ENCODE data around the gene NLGN1. TPM values are rescaled to one million over a fixed set of nuclear protein-coding genes. Genes with fewer than 3 reads are reported as not detected.

Gene NLGN1
- total RNA-seq, 3 donors from 2014 or later (not counting 1 experiment from before 2014, with no cell fraction given), result not detected

DNA sequence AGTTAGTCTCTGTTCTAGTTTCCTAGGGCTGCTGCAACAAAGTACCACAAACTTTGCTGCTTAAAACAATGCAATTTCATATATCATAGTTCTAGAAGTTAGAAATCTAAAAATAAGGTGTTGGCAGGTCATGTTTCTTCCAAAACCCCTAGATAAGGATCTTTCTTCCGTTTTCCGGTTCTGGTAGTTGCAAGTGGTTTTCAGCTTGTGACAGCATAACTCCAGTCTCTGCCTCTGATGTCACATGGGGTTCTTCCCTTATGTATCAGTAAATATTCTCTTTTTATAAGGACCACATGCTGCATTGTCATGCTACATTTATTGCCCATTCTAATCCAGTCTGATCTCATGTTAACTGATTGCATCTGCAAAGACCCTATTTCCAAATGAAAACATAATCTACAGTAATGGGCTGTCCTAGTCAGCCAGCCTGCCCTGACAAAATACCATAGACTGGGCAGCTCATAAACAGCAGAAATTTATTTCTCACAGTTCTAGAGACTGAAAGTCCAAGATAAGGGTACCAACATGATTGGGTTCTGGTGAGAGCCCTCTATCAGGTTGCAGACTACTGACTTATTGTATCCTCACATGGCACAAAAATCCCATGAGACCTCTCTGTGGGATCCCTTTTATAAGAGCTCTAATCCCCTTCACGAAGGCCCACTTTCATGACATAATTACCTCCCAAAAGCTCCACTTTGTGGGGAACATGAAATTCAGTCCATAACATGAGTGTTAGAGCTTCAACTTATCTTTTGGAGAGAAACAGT lies 819.6 kb downstream of the NLGN1 start:
- H3K4me1 ChIP-seq (ENCODE audit: control insufficient read depth, insufficient read depth, low read length), result no peaks in the 10 kb centered on the region
- intact Hi-C loops (cut with micrococcal nuclease), result no loop called here
- H3K27me3 Mint-ChIP-seq (ENCODE audit: low read depth in 2 of 2), result no peaks in the 10 kb centered on the region
- TF ChIP-seq, protein P1, sequence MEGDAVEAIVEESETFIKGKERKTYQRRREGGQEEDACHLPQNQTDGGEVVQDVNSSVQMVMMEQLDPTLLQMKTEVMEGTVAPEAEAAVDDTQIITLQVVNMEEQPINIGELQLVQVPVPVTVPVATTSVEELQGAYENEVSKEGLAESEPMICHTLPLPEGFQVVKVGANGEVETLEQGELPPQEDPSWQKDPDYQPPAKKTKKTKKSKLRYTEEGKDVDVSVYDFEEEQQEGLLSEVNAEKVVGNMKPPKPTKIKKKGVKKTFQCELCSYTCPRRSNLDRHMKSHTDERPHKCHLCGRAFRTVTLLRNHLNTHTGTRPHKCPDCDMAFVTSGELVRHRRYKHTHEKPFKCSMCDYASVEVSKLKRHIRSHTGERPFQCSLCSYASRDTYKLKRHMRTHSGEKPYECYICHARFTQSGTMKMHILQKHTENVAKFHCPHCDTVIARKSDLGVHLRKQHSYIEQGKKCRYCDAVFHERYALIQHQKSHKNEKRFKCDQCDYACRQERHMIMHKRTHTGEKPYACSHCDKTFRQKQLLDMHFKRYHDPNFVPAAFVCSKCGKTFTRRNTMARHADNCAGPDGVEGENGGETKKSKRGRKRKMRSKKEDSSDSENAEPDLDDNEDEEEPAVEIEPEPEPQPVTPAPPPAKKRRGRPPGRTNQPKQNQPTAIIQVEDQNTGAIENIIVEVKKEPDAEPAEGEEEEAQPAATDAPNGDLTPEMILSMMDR (IDR thresholded peaks at IDR 0.05), result no peak
- H3K9me3 Mint-ChIP-seq, result peaks cover 0 to 5% of the 10 kb centered on the region in 2 donors
- ATAC-seq, result peak in 1 of 3 donors; percentile 37
- H3K27ac Mint-ChIP-seq, result no peak overlapping the region
- WGBS (ENCODE audit: insufficient coverage), result 38% methylated on average over 3 of the region's 3 CpGs
- peaks cover 0 to 13% of the 10 kb centered on the region in 2 donors for H3K4me1 Mint-ChIP-seq
- H3K4me3 ChIP-seq (ENCODE audit: low read length), result no peak overlapping the region
- no peaks in the 10 kb centered on the region for H3K36me3 ChIP-seq (ENCODE audit: control insufficient read depth, insufficient read depth, low read length)
- no peaks in the 10 kb centered on the region for H3K27me3 ChIP-seq (ENCODE audit: control insufficient read depth, insufficient read depth, low read length)
- DNase-seq, result peak in 1 of 2 donors; percentile 6
- H3K27ac ChIP-seq (ENCODE audit: low read length), result no peak overlapping the region
- no peak overlapping the region for H3K4me3 Mint-ChIP-seq
- H3K9me3 ChIP-seq (ENCODE audit: control insufficient read depth, insufficient read depth, low read length), result no peaks in the 10 kb centered on the region
- H3K36me3 Mint-ChIP-seq, result no peaks in the 10 kb centered on the region

DNA sequence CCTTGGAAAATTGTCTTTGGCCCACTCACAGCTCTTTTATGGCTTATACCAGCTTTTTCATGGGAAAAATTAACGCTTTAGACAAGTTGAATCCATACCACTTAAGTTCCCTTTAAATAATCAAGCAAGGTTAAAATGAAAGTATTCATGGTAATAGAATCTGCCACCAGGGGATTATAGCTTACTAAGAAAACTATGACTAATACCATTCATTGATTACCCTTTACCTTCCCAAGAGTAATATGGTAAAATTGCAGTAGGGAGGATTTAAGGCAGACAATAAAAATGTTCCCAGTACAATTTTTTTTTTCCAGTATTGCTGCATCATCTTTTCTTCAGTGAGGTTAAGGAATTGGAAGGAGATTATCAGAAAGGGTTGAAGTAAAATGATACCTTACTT lies 820.5 kb downstream of the NLGN1 start:
- Mint-ChIP-seq H3K27ac (no peak overlapping the region), H3K27me3 (ENCODE audit: low read depth in 2 of 2) (no peaks in the 10 kb centered on the region), H3K36me3 (no peaks in the 10 kb centered on the region), H3K9me3 (peaks cover under 1 to 3% of the 10 kb centered on the region in 2 donors), H3K4me1 (peaks cover 0 to 13% of the 10 kb centered on the region in 2 donors), H3K4me3 (no peak overlapping the region)
- no peaks in the 10 kb centered on the region for H3K9me3 ChIP-seq (ENCODE audit: control insufficient read depth, insufficient read depth, low read length)
- no peaks in the 10 kb centered on the region for H3K27me3 ChIP-seq (ENCODE audit: control insufficient read depth, insufficient read depth, low read length)
- WGBS (ENCODE audit: insufficient coverage), result 50% methylated on average over 1 of the region's 1 CpG
- ATAC-seq (no peak), DNase-seq (no peak)
- TF ChIP-seq, protein P1 (IDR thresholded peaks at IDR 0.05), result no peak
- H3K27ac ChIP-seq (ENCODE audit: low read length), result no peak overlapping the region
- no peak overlapping the region for H3K4me3 ChIP-seq (ENCODE audit: low read length)
- H3K4me1 ChIP-seq (ENCODE audit: control insufficient read depth, insufficient read depth, low read length), result no peaks in the 10 kb centered on the region
- no peaks in the 10 kb centered on the region for H3K36me3 ChIP-seq (ENCODE audit: control insufficient read depth, insufficient read depth, low read length)
- intact Hi-C loops (cut with micrococcal nuclease), result no loop called here

DNA sequence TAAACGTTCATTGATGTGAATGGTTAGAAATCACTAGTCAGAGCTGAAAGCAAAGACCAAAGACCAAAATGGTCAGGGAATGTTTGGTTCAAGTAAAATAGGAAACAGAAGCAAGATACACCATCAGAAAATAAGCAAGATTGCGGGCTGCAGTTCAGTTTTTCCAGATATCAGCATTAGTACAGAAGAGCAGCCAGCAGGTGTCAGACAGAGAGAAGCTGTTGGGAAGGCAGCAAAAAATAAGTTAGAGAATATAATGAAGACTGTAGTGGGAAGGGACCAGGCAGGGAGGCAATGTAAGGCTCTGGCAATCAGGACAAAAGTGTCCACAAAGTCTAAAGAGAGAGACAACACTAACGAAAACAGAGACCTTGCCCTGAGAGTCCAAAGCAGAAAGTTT lies 822.2 kb downstream of the NLGN1 start:
- no peaks in the 10 kb centered on the region for H3K9me3 ChIP-seq (ENCODE audit: control insufficient read depth, insufficient read depth, low read length)
- DNase-seq, result no peak
- Mint-ChIP-seq H3K36me3 (no peaks in the 10 kb centered on the region), H3K4me3 (no peak overlapping the region), H3K4me1 (peaks cover 0 to 13% of the 10 kb centered on the region in 2 donors), H3K27ac (no peak overlapping the region), H3K27me3 (ENCODE audit: low read depth in 2 of 2) (no peaks in the 10 kb centered on the region), H3K9me3 (peaks cover 4 to 13% of the 10 kb centered on the region in 2 donors)
- intact Hi-C loops (cut with micrococcal nuclease), result no loop called here
- H3K27ac ChIP-seq (ENCODE audit: low read length), result no peak overlapping the region
- H3K36me3 ChIP-seq (ENCODE audit: control insufficient read depth, insufficient read depth, low read length), result no peaks in the 10 kb centered on the region
- TF ChIP-seq, protein P1 (IDR thresholded peaks at IDR 0.05), result no peak
- WGBS (ENCODE audit: insufficient coverage), result 63% methylated on average over 3 of the region's 3 CpGs
- no peaks in the 10 kb centered on the region for H3K27me3 ChIP-seq (ENCODE audit: control insufficient read depth, insufficient read depth, low read length)
- ATAC-seq, result no peak
- H3K4me1 ChIP-seq (ENCODE audit: control insufficient read depth, insufficient read depth, low read length), result no peaks in the 10 kb centered on the region
- no peak overlapping the region for H3K4me3 ChIP-seq (ENCODE audit: low read length)
